Measurements from ENCODE around the gene RABGAP1L. TPM values are rescaled to one million over a fixed set of nuclear protein-coding genes. Genes with fewer than 3 reads are reported as not detected.

RABGAP1L gene
- total and polyA plus RNA-seq, 2 of the 8 experiments (the other 6 are each of a cell fraction or from before 2014, with no cell fraction given) = 33.3 to 156 TPM

GRCh38 chr1:174913225-174913903 lies 754.0 kb downstream of the RABGAP1L start:
- Histone ChIP-seq H2BK5ac (ENCODE audit: low read depth, low read length) (no peak overlapping the region), H3K79me1 (ENCODE audit: low read depth, low read length) (peaks cover 2% of the 10 kb centered on the region; the same call in 1 of the 2 replicates), H3K4ac (replicated peaks; ENCODE audit: insufficient read length, low read depth, low read length) (no peak overlapping the region), H2BK120ac (replicated peaks; ENCODE audit: low read depth, low read length) (no peak overlapping the region), H3K27ac (ENCODE audit: low read depth, low read length) (no peak overlapping the region), H3K56ac (replicated peaks; ENCODE audit: insufficient read length, low read depth, low read length) (no peak overlapping the region), H2AFZ (ENCODE audit: low read length) (no peak overlapping the region), H4K8ac (ENCODE audit: extremely low read depth, insufficient read depth, low read length) (no peak overlapping the region), H3K9me3 (ENCODE audit: insufficient read depth in 2 of 2, low read depth in 1 of 2, low read length in 1 of 2) (no peaks in the 10 kb centered on the region), H4K20me1 (replicated peaks in 1 of 2; ENCODE audit: control insufficient read depth in 1 of 2, insufficient read depth in 2 of 2, low read length in 2 of 2) (peaks cover 11 to 19% of the 10 kb centered on the region in 2 experiments), H3K23me2 (ENCODE audit: low read depth, low read length) (no peaks in the 10 kb centered on the region), H3K36me3 (ENCODE audit: control insufficient read depth in 2 of 4, insufficient read depth in 4 of 4, low read length in 3 of 4) (peaks cover 0 to 43% (median 12%) of the 10 kb centered on the region in 4 experiments; a peak in 5 of 8 replicates), H4K5ac (ENCODE audit: insufficient read length, low read depth, low read length) (no peak overlapping the region), H3K23ac (ENCODE audit: insufficient read length) (no peak overlapping the region), H3K9ac (replicated peaks in 1 of 4; ENCODE audit: extremely low read depth in 1 of 4, low read depth in 3 of 4, low read length in 3 of 4) (peak overlapping the region in 1 of 4 experiments; percentile 39; a peak in 1 of 7 replicates), H3K14ac (ENCODE audit: insufficient read length) (no peak overlapping the region), H2BK20ac (ENCODE audit: low read length) (no peak overlapping the region), H2BK12ac (ENCODE audit: low read depth, low read length) (no peak overlapping the region), H3K79me2 (ENCODE audit: control insufficient read depth in 1 of 2, insufficient read depth in 2 of 2, low read length in 2 of 2) (peaks cover 10 to 94% of the 10 kb centered on the region in 2 experiments), H2AK5ac (ENCODE audit: low read depth, low read length) (no peak overlapping the region), H3K18ac (ENCODE audit: extremely low read depth, low read length) (no peak overlapping the region), H3K4me2 (ENCODE audit: insufficient read depth in 1 of 2, low read depth in 2 of 2, low read length in 2 of 2) (no peak overlapping the region), H3K4me3 (ENCODE audit: extremely low read depth in 1 of 4, insufficient read depth in 2 of 4, low read depth in 3 of 4, low read length in 4 of 4) (no peak overlapping the region), H4K91ac (replicated peaks; ENCODE audit: insufficient read length, low read length) (no peak overlapping the region), H3K4me1 (replicated peaks in 1 of 4; ENCODE audit: control insufficient read depth in 3 of 4, insufficient read depth in 4 of 4, low read length in 3 of 4) (no peaks in the 10 kb centered on the region; a peak in 1 of 7 replicates), H2BK15ac (ENCODE audit: low read length) (no peak overlapping the region), H3K27me3 (replicated peaks in 1 of 4; ENCODE audit: control insufficient read depth in 3 of 4, extremely low read depth in 1 of 4, insufficient read depth in 3 of 4, low read length in 3 of 4) (no peaks in the 10 kb centered on the region)
- FAIRE-seq (no peak), DNase-seq (ENCODE audit: low read depth in 1 of 2, low spot score in 2 of 2) (no peak)
- 91% methylated on average over 5 of the region's 5 CpGs; no CpG with 5 or more reads in 1 of the 2 experiments for WGBS, 2 experiments (ENCODE audit: extremely low coverage in 1 of 2, insufficient coverage in 1 of 2, insufficient read length in 1 of 2, insufficient replicate concordance in 2 of 2, low coverage in 1 of 2, low lambda C conversion rate in 2 of 2, missing lambda C conversion rate in 1 of 2)
- TF ChIP-seq SIRT6 (IDR thresholded peaks at IDR 0.05; ENCODE audit: low read length) (no peak), EP300 (IDR thresholded peaks at IDR 0.05; ENCODE audit: borderline replicate concordance in 1 of 2, low read depth in 2 of 2, low read length in 2 of 2) (no peak)
- CTCF ChIA-PET (ENCODE audit: partially characterized antibody) = interaction anchor here (0.8 to 1.9 kb wide), 5 partner anchors 9 to 143 kb away, joined by 3 to 5 read pairs (median 4); no protein-coding TSS in a partner anchor
- POLR2A ChIA-PET (ENCODE audit: partially characterized antibody) = interaction anchor here (0.8 to 2.6 kb wide), 7 partner anchors 8 to 38 kb away, joined by 3 to 19 read pairs (median 4); no protein-coding TSS in a partner anchor

Measured in H1 (cell line).